ENCODE measurements around the gene DIS3L2. TPM values are rescaled to one million over a fixed set of nuclear protein-coding genes. Genes with fewer than 3 reads are reported as not detected.

The DIS3L2 gene
- total RNA-seq, 1 experiment from 2014 or later = 28.5 TPM

DNA sequence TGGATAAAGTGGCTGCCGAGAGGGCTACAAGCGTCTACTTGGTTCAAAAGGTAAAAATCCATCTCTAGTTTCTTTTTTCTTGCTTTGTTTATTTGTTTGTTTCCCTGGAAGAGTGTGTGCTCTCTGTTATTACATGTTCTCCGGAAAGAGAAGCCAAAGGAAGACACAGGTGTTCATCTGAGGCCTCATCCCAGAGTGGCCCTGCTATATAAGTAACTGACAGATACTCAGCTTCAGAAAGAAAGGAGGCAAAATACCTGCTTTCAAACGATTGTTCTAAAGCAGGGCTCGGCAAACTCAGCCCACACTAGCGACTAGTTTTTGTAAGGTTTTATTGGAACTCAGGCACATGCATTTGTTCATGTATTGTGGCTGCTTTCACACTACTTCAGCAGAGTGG lies 277.1 kb downstream of the DIS3L2 start:
- TF ChIP-seq PREB (CRISPR knock-in tag; IDR thresholded peaks at IDR 0.05; ENCODE audit: borderline replicate concordance) (no peak), KAT7 (CRISPR knock-in tag; IDR thresholded peaks at IDR 0.05; ENCODE audit: borderline replicate concordance) (no peak), CREB1 (CRISPR knock-in tag; IDR thresholded peaks at IDR 0.05) (no peak), AR (CRISPR knock-in tag; IDR thresholded peaks at IDR 0.05) (no peak), NFE2L1 (CRISPR knock-in tag; IDR thresholded peaks at IDR 0.05) (no peak), CBFB (CRISPR knock-in tag; IDR thresholded peaks at IDR 0.05; ENCODE audit: low read depth) (no peak), JUN (CRISPR knock-in tag; IDR thresholded peaks at IDR 0.05) (no peak), NR2C2 (CRISPR knock-in tag; IDR thresholded peaks at IDR 0.05) (no peak), MXD4 (CRISPR knock-in tag; IDR thresholded peaks at IDR 0.05; ENCODE audit: borderline replicate concordance) (no peak), TEAD1 (CRISPR knock-in tag; IDR thresholded peaks at IDR 0.05) (no peak), ZMAT4 (CRISPR knock-in tag; IDR thresholded peaks at IDR 0.05) (no peak), GRHL2 (CRISPR knock-in tag; IDR thresholded peaks at IDR 0.05; ENCODE audit: insufficient replicate concordance, severe bottlenecking) (no peak), ZNF671 (CRISPR knock-in tag; IDR thresholded peaks at IDR 0.05) (no peak), FOXK1 (CRISPR knock-in tag; IDR thresholded peaks at IDR 0.05) (no peak), RELA (CRISPR knock-in tag; IDR thresholded peaks at IDR 0.05; ENCODE audit: borderline replicate concordance) (no peak), JAZF1 (CRISPR knock-in tag; IDR thresholded peaks at IDR 0.05) (no peak), MYBL2 (CRISPR knock-in tag; IDR thresholded peaks at IDR 0.05) (no peak), ZNF532 (CRISPR knock-in tag; IDR thresholded peaks at IDR 0.05; ENCODE audit: borderline replicate concordance) (no peak), ETV6 (CRISPR knock-in tag; IDR thresholded peaks at IDR 0.05) (no peak)
- TF ChIP-seq, protein P1, sequence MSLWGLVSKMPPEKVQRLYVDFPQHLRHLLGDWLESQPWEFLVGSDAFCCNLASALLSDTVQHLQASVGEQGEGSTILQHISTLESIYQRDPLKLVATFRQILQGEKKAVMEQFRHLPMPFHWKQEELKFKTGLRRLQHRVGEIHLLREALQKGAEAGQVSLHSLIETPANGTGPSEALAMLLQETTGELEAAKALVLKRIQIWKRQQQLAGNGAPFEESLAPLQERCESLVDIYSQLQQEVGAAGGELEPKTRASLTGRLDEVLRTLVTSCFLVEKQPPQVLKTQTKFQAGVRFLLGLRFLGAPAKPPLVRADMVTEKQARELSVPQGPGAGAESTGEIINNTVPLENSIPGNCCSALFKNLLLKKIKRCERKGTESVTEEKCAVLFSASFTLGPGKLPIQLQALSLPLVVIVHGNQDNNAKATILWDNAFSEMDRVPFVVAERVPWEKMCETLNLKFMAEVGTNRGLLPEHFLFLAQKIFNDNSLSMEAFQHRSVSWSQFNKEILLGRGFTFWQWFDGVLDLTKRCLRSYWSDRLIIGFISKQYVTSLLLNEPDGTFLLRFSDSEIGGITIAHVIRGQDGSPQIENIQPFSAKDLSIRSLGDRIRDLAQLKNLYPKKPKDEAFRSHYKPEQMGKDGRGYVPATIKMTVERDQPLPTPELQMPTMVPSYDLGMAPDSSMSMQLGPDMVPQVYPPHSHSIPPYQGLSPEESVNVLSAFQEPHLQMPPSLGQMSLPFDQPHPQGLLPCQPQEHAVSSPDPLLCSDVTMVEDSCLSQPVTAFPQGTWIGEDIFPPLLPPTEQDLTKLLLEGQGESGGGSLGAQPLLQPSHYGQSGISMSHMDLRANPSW (CRISPR knock-in tag; conservative IDR thresholded peaks at IDR 0.05; ENCODE audit: low read depth) = no peak
- H3K27ac Mint-ChIP-seq = no peak overlapping the region
- POLR2A ChIA-PET = no interaction called here
- no peak for DNase-seq (ENCODE audit: low spot score)
- peaks cover 14% of the 10 kb centered on the region for H3K4me1 Mint-ChIP-seq
- H3K9me3 Mint-ChIP-seq = no peaks in the 10 kb centered on the region
- H3K27me3 Mint-ChIP-seq (ENCODE audit: low read depth) = no peaks in the 10 kb centered on the region
- H3K36me3 Mint-ChIP-seq = no peaks in the 10 kb centered on the region
- ATAC-seq = no peak
- CTCF ChIA-PET = interaction anchor here (0.6 kb wide), 1 partner anchor 277 kb away, joined by 4 read pairs; no protein-coding TSS in a partner anchor
- no peak overlapping the region for H3K4me3 Mint-ChIP-seq

Data from WTC11 (cell line).